OCI-M1 (cell line): Measurements from ENCODE around the gene USH2A.
"Not testable (repeated sequence)": the region's sequence is repeated elsewhere in the genome, so short reads cannot be mapped to it uniquely, and the experiment has no call there.

Experiments used
- DNase-seq: peaks from one replicate; lab custom pipeline; 2025; lab: John Stamatoyannopoulos, UW

USH2A gene

DNA sequence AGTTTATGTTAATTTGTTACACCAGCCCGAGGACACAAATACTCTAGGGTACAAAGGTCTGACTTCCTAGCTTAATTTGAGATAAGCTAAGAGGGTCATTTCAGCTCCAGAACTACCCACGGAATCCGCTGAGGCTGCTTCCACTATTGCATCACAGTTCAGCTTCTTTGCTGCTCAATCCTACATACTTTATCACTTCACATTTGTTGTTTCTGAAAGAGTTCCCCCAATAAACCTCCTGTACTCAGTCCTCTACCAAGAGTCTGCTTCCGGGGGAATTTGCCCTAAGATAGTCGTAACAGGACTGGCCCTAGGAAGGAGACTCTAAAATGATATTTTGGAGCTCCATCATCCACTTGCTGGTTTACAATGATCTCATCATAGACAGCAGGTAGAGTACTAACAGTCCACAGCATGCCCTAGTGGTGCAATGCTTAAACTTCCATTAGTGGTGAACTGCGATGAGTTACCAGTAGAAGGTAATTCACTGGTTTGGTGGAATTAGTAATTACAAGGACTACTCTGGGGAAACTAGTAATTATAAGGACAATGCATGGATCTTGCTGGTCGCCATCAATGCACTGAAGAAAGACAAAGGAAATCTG lies 229.3 kb downstream of the USH2A start:
- no peak for DNase-seq

DNA sequence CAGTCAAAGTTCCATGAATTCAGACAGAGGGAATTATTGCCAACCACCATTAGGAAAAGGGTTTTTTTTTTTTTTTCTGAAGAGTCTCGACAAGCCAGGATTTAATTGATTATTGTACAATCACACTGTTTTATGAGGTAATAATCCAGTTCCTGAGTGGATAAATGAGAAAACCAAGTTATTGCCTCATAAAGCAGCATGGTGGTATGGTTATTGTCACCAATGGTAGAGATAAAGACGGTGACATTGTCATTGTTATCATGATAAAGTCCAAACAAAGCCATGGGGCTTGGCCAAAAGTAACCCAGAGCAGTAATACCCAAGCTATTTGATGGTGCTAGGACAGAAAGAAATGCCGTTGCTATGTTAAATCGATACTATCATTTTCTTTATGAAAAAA lies 232.8 kb downstream of the USH2A start:
- no peak for DNase-seq

DNA sequence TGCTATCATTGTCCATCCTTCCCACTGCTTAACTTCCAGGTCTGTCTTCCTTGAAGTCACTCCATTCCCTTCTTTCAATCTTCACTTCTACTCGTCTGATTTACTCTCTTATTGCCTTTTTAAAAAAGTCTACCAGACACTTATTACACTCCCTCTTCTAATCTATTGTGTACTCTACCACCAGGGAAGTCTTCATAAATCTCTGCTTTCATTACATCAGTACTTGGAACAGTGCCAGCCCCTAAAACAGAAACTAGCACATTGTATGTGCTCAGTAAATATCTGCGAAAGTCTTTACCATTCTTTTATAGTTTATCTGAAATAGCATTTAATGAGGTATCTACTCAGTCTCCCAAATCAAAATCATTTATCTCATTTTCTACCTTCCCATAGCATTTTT lies 236.4 kb downstream of the USH2A start:
- DNase-seq, result peak; percentile 39

DNA sequence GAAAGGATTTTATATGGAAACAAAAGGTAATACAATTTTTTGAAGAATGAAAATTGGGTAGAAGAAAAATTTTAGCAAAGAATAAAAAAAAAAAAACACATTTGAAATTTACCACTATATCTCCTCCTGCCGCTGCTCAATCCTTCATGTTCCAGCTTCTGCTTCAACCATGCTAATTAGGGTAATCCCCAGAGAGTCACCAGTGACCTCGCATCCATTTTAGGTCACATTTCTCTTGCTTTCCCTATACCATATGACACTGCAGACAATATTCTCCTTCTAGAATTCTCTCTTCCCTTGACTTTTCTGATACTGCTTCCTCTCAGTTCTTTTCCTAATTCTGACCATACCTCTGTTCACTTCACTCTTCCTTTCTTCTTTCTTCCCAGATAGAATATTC lies 237.1 kb downstream of the USH2A start:
- no peak for DNase-seq

DNA sequence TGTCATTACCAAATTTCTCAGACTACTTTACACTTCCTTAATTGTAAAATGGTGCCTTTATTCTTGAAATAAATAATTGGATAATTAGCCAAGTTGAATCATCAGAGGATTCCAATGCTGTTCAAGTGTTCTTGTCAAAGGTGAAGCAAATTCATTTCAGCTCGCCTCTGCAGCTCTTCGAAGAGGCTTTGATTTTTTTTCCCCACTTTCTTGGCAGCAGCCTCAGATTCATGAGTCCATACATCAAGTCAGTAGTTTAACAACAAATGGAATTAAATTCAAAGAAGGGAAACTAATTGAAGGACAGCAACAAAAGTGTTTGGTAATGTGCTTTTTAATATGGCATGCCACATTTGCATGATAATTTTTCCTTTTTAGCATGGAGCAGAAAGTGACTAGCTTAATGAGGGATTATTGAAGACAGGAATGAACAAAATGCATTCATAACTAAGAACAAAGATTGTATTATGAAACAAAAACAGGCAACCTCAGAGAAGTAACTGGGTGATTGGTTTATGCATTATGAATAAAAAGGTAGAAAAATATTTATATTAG lies 239.0 kb downstream of the USH2A start:
- DNase-seq, result no peak

- DNase-seq, result no peak
These were observed 239.8 kb downstream of the USH2A start for GRCh38 chr1:216183454-216183853.

DNA sequence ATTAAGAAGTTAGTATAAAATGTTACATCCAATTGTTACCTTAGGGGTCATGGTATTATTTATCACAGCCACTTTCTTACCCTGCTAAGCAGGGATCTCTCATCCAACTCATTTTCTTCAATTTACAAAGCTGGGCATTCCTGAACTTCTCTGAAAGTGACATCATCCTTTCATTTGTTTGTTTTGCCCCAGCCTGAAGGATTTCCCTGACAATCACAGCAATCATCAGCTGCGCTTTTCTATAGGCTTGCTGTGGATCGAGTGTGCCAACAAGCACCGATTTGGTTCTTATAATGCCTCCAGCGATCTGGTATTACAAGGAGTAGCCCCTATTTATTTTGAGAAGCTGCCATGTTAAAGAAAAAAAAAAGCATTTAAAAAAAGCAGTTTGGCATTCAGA lies 240.2 kb downstream of the USH2A start:
- no peak for DNase-seq

DNA sequence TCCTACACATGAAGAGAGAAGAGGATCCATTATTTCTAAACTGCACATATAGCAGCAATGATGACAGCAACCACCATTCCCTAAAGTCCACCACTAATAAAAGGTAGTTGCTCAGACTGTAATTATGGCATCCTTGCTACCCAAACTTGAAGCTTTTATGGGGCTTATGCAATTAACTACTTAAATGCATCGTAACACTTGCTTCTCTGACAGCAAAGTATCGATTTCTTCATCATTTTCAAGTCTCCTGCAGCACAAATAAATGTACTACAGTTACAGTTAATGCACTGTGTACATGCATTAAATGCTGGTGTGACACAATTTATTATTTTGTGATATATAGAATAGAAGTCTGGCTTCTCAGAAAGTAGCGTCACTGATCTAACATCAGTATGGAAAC lies 241.7 kb downstream of the USH2A start:
- DNase-seq, result no peak

DNA sequence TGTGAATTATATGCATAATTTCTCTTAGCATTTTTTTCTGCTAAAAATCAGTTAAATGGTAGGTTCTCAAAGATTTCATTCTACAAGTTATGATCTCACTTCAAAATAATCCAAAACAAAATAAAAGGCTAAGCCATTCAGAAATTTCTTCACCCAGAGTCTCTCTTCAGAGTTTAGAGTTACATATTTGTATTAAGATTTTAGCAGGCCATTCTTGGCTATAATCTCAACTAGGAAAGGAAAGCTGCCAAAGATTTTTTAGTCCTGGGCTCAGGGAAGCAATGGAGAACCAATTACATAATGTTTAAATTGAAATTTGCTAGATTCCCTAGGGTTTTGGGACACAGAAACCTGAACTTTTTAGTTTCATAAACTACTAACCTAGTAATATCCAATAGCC lies 245.0 kb downstream of the USH2A start:
- no peak for DNase-seq

- DNase-seq, result no peak
These were observed 246.3 kb downstream of the USH2A start for GRCh38 chr1:216176970-216177369.

GRCh38 chr1:216175714-216176113 lies 247.5 kb downstream of the USH2A start:
- DNase-seq, result no peak

DNA sequence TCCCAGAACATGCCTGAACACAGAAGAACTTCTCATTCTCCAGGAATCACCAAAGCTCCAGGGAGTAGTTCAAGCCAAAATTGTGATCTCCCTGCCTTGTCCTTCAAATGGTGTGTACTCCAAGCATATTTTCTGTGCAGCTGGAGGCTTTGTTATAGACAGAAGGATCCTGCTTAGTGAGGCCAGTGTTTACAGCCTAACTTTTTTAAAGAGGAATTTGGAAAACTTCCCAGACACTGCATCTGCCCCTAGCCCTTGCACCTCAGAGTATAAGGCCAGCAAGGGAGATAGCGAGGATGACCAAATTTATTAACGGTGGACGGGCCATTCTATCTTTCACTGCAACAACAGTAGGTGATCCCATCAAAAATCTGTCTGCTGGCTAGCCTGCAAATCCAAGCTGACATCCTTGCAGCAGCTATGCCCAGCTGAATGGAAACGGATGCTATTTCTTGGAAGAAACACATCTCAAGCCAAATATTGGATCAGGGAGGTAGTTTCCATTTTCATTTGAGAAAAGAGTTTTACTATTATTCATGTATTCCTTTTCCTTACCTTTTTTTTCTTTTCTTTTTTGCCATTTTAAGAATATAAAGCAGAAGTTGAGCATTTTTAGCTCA lies 249.8 kb downstream of the USH2A start:
- no peak for DNase-seq

DNA sequence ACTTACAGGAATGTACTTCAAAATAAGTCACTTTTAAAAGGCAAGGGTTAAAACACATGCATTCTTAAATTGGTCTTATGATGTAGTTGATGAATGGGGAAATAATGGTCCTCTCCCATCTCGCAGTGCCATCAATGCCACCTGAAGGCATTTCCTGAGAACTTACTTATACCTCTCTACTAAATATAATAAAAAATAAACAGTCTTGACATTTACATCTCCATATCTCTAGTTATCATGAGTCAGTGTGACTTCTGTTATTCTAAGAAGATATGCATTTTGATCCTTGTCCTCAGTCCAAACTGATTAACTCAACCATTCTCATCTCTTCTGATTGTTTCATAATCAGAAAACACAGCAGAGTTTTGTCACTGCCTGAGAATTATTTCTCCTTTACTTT lies 253.9 kb downstream of the USH2A start:
- DNase-seq, result no peak

- DNase-seq, result no peak
These were observed 254.7 kb downstream of the USH2A start for GRCh38 chr1:216168546-216168945.

DNA sequence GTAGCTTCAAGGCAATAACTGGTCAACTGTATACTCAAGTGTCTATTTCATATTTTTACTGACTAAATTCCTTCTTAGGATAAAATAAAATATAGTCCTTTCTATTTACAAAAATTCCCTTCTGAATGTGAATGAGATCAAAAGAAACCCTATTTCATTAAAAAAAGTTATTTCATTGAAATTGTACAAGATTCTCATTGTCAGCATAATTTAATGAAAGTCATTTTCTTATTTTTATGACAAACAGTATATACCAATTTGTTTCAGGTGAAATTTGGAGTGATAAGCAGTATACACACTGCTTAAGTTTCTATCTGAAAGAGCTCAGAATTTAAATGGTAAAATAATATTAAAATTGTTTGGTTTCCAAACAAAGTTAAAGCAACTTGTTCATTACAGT lies 269.2 kb downstream of the USH2A start:
- DNase-seq, result no peak

GRCh38 chr1:216153130-216153529 lies 270.1 kb downstream of the USH2A start:
- no peak for DNase-seq

- DNase-seq, result not testable (repeated sequence)
These were observed 277.7 kb downstream of the USH2A start for GRCh38 chr1:216145451-216146018.

DNA sequence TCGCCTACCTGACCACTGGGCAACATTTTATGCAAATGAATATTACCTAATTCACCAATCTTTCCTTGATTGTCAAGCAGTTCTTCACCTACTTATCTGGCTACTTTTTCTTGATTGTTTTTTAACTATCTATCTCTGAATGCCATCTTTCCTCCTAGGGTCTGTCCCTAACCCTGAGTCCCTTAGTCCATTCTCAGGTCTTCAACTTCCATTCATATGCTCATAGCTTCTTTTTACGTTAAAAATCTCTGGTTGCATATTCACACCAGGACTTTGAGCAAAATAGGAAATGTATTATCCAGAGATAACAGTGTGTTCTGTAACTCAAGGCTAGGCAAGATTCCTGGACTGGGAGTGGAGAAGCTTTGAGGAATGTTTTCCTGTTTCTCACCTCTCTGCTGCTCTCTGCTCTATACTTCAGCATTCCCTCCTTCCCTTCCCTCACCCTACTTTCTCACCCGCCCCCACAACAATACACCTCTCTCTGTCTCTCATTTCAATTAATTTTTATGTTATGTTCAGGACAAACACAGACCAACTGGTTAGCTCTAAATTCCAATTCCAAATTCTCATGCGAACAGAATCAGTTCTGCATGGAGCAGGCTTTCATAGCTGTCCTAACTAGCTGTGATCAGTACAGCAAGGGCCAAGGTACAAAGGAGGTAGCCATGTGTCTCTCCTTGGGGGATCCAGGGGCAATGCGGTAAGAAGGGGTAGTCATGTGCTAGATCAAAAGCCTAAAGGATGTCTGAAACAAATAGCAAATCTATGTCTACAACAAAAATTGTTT lies 278.4 kb downstream of the USH2A start:
- DNase-seq, result no peak

GRCh38 chr1:216142921-216143320 lies 280.3 kb downstream of the USH2A start:
- DNase-seq, result no peak

DNA sequence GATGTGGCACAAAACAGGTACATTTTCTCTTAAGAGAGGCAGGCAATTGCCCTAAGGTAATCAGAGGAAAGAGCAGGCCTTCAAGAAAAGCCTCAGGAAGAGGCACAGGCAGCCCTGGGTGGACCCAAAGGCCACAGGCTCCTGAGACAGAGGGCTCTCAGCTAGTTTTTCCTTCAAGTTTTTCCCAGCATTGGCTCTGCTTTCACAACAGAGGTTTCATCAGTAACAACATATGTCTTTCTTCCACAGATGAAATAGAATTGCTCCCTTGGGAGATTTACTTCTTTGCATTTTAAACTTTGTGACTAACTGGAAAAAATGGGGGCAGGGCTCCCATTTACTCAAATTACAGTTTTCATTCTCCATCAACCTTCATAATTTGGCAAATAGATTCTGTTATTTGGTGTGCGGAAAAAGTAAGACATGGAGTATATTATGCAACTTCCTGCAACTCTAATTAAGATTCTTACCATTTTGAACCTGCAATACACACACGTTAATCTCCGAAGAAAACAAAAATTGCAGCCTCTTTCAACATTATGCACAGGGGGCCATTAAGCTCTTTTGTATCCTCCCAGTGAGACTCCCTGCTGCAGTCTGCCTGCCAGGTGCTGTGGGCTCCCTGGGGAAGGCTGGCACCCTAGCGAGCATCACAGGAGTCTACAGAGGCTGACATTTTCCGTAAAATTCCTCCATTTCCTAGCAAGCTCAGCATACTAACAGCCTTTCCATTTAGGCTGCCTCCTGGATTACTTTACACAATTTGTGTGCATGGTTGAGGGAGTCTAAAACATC lies 282.3 kb downstream of the USH2A start:
- no peak for DNase-seq

DNA sequence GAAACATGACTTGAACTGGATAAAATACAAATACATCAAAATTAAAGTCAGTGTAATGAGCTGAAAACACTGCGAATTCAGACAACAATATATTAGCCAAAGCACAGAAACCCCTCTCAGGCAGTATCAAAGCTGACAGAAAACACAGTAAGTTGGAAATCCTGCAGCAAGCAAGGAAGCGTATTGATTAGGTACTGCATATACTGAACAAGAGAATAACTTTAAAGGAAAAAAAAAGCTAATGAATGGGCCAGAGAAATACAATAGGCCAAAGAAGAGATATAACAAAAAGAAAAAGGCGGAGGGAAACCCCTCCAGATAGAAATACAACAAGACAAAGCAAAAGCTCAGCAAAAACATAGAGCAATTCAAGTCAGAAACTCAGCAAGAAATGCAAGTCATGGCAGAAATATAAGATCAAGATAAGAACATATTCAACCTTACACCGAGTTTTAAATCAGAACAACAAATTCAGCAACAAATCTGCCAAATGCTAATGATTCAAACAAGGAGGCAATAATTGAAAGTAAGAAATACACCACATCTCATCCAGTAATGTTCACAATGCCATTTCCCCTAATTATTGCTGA lies 299.0 kb downstream of the USH2A start:
- DNase-seq, result no peak
